GM12892 (cell line): ENCODE data around the gene CYB561A3.

Experiments used
- POLR2A ChIP-seq: IDR thresholded peaks from 2 replicates; pipeline ENCODE4 v1.6.1; 2011; ENCODE audit warnings: low read depth, low read length, control low read depth
- TAF1 ChIP-seq: IDR thresholded peaks from 2 replicates; pipeline ENCODE4 v1.6.1; 2011; ENCODE audit warnings: low read depth, mild to moderate bottlenecking, control low read depth, low read length, borderline replicate concordance

DNA sequence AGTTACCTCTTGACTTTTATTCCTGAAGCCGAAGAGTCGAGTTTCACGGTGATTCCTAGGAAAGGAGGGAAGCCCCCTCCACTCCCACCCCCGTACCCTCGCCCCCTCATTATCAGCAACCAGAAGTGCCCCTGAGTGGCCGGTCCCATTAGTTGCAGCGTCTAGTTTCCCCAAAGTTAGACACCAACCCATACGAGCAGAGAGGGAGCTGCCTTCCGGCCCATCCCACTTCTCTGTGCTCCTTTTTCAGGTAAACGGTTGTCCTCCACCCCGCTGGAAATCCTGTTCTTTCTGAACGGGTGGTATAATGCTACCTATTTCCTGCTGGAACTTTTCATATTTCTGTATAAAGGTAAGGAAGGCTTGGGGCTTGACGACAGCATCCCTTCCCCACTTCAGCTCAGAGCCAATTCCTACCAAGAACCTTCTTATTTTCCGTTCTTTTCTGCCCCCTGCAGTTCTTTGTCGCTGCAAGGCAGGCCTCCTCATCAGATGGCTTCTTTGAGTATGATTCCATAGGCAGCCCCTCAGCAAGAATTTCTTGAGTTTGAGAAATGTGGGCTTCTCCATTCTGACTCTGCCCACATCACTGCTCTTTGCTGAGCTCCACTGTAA, 31.4 kb upstream of the CYB561A3 start:
- no peak for TF ChIP-seq POLR2A
- TF ChIP-seq TAF1, result no peak
